Mesangial cell (primary cell): ENCODE measurements around the gene PIEZO2. TPM values are rescaled to one million over a fixed set of nuclear protein-coding genes. Genes with fewer than 3 reads are reported as not detected.

ENCODE experiments used
- total RNA-seq: library from RNA; depleted of rRNA; stranded (reverse); fragments of >200 nt; gene quantifications from 2 replicates; pipeline ENCODE4 v1.2.3, GENCODE V29; 2015

Gene PIEZO2
- total RNA-seq = 2.0 and 5.3 TPM in 2 replicates

DNA sequence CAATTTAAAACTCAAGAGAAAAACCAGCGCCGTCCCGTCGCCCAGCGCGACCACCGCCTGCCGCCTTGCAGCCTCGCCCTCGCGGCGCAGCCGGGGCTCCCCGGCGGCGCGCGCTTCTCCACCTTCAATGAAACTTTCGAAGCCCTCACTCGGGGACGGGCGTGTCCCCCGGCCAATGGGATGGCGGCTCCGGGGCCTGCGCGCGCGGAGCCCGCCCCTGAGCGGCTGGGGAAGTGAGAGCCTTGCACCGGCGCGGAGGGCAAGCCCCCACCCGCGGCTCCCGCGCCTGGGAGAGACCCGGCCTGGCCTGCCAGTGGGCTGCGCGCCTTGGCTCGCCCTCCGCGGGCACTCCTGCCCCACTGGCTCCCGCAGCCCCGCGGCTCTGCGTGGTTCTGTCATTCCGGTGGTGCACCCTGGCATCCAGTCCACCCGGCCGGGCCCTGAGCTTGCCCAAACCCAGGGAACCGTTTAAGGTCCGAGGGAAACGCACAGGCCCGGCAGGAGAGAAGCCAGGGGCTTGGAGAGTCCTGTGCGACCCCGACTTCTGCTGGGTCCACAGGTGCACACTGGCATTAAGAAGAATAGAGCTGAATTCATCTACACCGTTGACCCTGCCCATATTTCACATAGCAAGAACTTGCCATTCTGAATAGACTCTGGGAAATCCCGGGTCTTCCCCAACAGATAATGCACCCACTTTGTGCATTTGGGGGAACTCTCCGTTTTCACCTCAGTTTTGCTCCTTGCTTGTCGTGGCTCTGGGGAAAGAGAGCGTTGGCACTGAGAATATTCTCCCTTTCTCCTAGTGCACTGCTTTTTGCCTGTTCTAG, at the start of gene PIEZO2:
Gene PIEZO2, minus strand, starts transcription at position 129 of the 830 bp plus-strand sequence. CDS start 981 bp downstream, outside the sequence.

